ENCODE data around the gene ERMARD. TPM values are rescaled to one million over a fixed set of nuclear protein-coding genes. Genes with fewer than 3 reads are reported as not detected.

The ERMARD gene
- polyA plus RNA-seq, 1 experiment, result 26.8 TPM

- H3K27ac ChIP-seq (ENCODE audit: low read depth, low read length), result no peak overlapping the region
- H3K4me3 ChIP-seq (ENCODE audit: low read depth, low read length), result no peak overlapping the region
- no peak for DNase-seq (ENCODE audit: low read depth, low spot score)
- peaks cover 7% of the 10 kb centered on the region for H3K27me3 ChIP-seq (ENCODE audit: control insufficient read depth, insufficient read depth, low read length)
- ChIA-PET POLR2A (no interaction called here), CTCF (interaction anchor here (1.0 kb wide), 1 partner anchor 24 kb away, joined by 3 read pairs; no protein-coding TSS in a partner anchor)
- no peak for TF ChIP-seq CTCF (IDR thresholded peaks at IDR 0.05; ENCODE audit: low read depth, low read length)
- peaks cover 4% of the 10 kb centered on the region; the same call in 1 of the 2 replicates for H3K9me3 ChIP-seq (ENCODE audit: control insufficient read depth, insufficient read depth, low read length)
Observed at GRCh38 chr6:169813969-169814368, 62.5 kb downstream of the ERMARD start.

DNA sequence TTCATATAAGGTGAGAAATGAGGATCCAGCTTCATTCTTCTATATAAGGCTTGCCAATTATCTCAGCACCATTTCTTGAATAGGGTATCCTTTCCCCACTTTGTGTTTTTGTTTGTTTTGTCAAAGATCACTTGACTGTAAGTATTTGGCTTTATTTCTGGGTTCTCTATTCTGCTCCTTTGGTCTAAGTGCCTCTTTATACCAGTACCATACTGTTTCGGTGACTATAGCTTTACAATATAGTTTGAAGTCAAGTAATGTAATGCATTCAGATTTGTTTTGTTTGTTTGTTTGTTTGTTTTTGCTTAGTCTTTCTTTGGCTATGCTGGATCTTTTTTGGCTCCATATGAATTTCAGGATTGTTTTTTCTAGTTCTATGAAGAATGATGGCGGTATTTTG lies 64.6 kb downstream of the ERMARD start:
- CTCF ChIA-PET, result interaction anchor here (3.6 kb wide), 1 partner anchor 15 kb away, joined by 16 read pairs; no protein-coding TSS in a partner anchor
- no peak for TF ChIP-seq CTCF (IDR thresholded peaks at IDR 0.05; ENCODE audit: low read depth, low read length)

GRCh38 chr6:169816975-169817374 lies 65.6 kb downstream of the ERMARD start:
- ChIA-PET CTCF (interaction anchor here (3.6 kb wide), 1 partner anchor 14 kb away, joined by 16 read pairs; no protein-coding TSS in a partner anchor), POLR2A (no interaction called here)
- no peak for TF ChIP-seq CTCF (IDR thresholded peaks at IDR 0.05; ENCODE audit: low read depth, low read length)
- H3K4me3 ChIP-seq (ENCODE audit: low read depth, low read length), result no peak overlapping the region
- H3K27ac ChIP-seq (ENCODE audit: low read depth, low read length), result no peak overlapping the region
- peaks cover 3% of the 10 kb centered on the region for H3K27me3 ChIP-seq (ENCODE audit: control insufficient read depth, insufficient read depth, low read length)
- DNase-seq (ENCODE audit: low read depth, low spot score), result no peak
- peaks cover 4% of the 10 kb centered on the region; the same call in 1 of the 2 replicates for H3K9me3 ChIP-seq (ENCODE audit: control insufficient read depth, insufficient read depth, low read length)

More for the DNA sequence above, 64.6 kb downstream of the ERMARD start:
- H3K4me3 ChIP-seq (ENCODE audit: low read depth, low read length), result no peak overlapping the region
- H3K27me3 ChIP-seq (ENCODE audit: control insufficient read depth, insufficient read depth, low read length), result peaks cover 5% of the 10 kb centered on the region
- no peak overlapping the region for H3K27ac ChIP-seq (ENCODE audit: low read depth, low read length)
- no peak for DNase-seq (ENCODE audit: low read depth, low spot score)
- peaks cover 4% of the 10 kb centered on the region; the same call in 1 of the 2 replicates for H3K9me3 ChIP-seq (ENCODE audit: control insufficient read depth, insufficient read depth, low read length)
- POLR2A ChIA-PET, result no interaction called here

- Histone ChIP-seq H3K27ac (ENCODE audit: low read depth, low read length) (no peak overlapping the region), H3K27me3 (ENCODE audit: control insufficient read depth, insufficient read depth, low read length) (peaks cover 3% of the 10 kb centered on the region), H3K4me3 (ENCODE audit: low read depth, low read length) (no peak overlapping the region), H3K9me3 (ENCODE audit: control insufficient read depth, insufficient read depth, low read length) (no peaks in the 10 kb centered on the region)
- TF ChIP-seq CTCF (IDR thresholded peaks at IDR 0.05; ENCODE audit: low read depth, low read length), result no peak
- CTCF ChIA-PET, result interaction anchor here (1.6 to 3.4 kb wide), 2 partner anchors 11 to 30 kb away, joined by 4 to 23 read pairs; no protein-coding TSS in a partner anchor
- DNase-seq (ENCODE audit: low read depth, low spot score), result no peak
- POLR2A ChIA-PET, result no interaction called here
Observed at GRCh38 chr6:169820358-169820757, 68.9 kb downstream of the ERMARD start.

GRCh38 chr6:169824021-169824420 lies 72.6 kb downstream of the ERMARD start:
- no peaks in the 10 kb centered on the region for H3K9me3 ChIP-seq (ENCODE audit: control insufficient read depth, insufficient read depth, low read length)
- ChIA-PET CTCF (interaction anchor here (1.0 to 3.4 kb wide), 4 partner anchors 7 to 711 kb away, joined by 3 to 23 read pairs (median 4); no protein-coding TSS in a partner anchor), POLR2A (no interaction called here)
- no peak overlapping the region for H3K27ac ChIP-seq (ENCODE audit: low read depth, low read length)
- no peaks in the 10 kb centered on the region for H3K27me3 ChIP-seq (ENCODE audit: control insufficient read depth, insufficient read depth, low read length)
- TF ChIP-seq CTCF (IDR thresholded peaks at IDR 0.05; ENCODE audit: low read depth, low read length), result no peak
- no peak for DNase-seq (ENCODE audit: low read depth, low spot score)
- H3K4me3 ChIP-seq (ENCODE audit: low read depth, low read length), result no peak overlapping the region

Data from AG04450 (cell line).